ENCODE data around the gene USO1.

The USO1 gene

DNA sequence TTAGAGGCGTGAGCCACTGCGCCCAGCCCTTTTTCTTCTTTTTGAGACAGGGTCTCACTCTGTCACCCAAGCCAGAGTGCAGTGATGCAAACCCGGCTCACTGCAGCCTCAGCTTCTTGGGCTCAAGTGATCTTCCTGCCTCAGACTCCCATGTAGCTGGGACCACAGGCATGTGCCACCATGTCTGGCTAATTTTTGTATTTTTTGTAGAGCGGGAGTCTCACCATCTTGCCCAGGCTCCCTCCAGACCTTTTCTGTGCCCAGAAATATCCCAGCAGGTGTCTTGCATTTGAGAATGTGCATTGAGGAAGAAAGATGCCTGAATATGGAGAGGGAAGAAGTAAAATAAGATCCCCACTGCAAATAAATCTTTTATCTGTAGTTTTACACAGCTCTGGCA is 119.2 kb downstream of the USO1 start:
- DNase-seq (ENCODE audit: low read depth in 2 of 2), result no peak

DNA sequence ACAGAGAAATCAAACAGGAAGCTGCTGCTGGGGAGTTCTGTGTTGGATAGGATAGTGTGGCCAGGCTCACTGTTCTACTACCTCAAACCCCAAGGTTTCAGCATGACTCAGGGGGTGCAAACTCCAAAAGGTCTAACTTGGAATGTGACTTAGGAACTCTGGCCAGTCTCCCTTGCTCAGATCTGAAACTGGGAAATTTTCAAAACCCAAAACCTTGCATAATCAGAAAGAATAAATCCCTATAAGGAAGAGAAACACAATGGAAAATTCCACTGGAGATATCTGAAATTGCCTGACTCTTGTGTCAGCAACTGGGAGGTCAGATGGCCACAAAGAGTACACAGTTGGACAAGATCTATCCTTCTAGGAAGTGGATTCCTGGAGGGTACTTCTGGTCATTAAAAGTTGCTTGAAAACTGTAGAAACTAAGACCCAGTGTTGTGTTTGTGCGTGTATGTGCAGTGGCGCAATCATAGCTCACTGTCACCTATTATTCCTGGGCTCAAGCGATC is 119.8 kb downstream of the USO1 start:
- no peak for DNase-seq (ENCODE audit: low read depth in 2 of 2)

DNA sequence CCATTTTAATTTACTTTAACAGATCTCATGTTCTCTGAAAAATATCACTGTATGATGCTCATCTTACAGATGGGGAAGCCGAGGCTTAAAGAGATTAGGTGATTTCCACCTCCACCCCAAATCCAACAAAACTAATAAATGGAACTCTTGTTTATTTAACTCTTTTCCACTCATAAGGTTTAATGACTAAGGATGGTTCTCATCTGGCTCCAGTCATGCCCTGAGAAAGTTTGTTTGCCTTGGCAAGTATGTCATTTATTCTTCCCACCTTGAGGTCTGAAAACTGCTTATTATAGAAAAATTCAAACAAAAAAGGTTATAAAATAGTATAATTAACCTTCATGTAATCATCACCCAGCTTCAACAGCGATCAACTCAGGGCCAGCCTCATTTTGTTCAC is 121.6 kb downstream of the USO1 start:
- no peak for DNase-seq (ENCODE audit: low read depth in 2 of 2)

DNA sequence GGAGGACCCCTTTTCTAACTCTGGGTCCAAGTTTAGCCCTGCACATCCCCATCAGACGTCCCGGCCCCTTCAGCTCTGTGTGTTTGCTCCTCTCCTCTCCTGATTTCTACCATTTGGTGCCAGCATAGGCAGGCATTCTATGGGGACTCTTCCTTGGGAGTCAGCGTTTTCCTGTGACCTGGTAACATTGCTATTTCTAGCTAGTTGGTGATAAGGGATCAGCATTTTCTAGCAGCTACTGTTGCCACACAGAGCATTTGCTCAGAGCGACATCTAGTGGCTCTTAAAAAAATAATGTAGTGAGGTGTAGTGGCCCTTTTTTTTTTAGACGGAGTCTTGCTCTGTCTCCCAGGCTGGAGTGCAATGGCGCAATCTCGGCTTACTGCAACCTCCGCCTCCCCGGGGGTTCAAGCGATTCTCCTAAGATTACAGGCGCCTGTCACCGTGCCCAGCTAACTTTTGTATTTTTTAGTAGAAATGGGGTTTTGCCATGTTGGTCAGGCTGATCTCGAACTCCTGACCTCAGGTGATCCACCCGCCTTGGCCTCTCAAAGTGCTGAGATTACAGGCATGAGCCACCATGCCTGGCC is 123.9 kb downstream of the USO1 start:
- DNase-seq (ENCODE audit: low read depth in 2 of 2), result peak in 1 of 2 experiments; percentile 4

DNA sequence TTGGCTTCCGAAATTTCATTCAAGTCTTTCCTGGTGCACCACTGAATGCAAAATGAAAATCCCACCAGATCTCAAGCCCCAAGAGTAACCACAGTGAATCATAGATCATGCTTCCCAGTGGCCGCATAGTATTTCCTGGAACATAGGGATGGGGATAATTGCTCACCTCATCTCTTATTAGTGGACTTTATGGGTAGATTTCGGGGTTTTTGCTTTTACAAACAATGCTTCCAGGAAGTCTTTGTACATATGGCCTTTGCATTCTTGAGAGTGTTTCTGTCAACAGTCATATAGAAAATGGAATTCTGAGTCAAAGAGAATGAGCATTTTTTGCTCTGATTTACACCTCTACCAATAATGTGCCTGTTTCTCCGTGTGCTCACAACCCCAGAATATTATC is 124.5 kb downstream of the USO1 start:
- DNase-seq (ENCODE audit: low read depth in 2 of 2), result no peak

GRCh38 chr4:75849461-75849860 is 125.1 kb downstream of the USO1 start:
- no peak for DNase-seq (ENCODE audit: low read depth in 2 of 2)

DNA sequence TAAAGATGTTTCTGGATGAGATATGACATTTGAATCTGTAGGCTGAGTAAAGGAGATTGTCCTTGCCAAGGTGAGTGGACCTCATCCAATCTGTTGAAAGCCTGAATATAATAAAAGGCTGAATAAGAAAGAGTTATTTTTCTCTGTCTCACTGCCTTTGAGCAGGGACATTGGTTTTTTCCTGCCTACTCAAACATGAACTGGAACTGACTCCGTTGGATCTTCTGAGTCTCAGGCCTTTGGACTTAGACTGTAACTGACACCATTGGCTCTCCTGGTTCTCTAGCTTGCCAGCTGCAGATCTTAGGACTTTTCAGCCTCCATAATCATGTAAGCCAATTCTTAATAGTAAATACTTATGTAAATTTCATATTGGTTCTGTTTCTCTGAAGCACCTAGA is 134.3 kb downstream of the USO1 start:
- DNase-seq (ENCODE audit: low read depth in 2 of 2), result no peak

GRCh38 chr4:75860606-75861005 is 136.2 kb downstream of the USO1 start:
- DNase-seq (ENCODE audit: low read depth in 2 of 2), result no peak

All from stimulated activated CD4-positive, alpha-beta T cell treated with anti-CD3 and anti-CD28 coated beads, Interleukin-12 subunit alpha, Interleukin-12 subunit beta, amount 100 ng/mL, for 24 hours (primary cell).